NCI-H526 treated with DMSO at 0.1 percent for 48 hours (cell line): Measurements from ENCODE around the gene PHACTR3.

ENCODE experiments used
- DNase-seq: peaks from one replicate; lab custom pipeline; 2025; lab: John Stamatoyannopoulos, UW

PHACTR3 gene

DNA sequence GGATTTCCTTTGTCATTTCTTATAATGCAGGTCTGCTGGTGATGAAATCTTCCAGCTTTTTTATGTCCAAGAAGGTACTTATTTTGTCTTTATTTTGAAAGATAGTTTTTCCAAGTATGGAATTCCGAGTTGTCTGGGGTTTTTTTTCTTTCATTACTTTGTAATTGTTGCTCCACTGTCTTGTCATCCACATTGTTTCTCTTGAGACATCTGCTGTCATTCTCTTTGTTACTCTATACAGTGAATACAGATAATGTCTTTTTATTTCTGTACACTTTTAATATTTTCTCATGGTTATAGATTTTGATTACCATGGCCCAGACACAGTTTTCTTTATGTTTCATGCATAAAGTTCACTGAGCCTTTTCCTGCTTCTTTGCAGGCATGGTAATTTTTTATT, 196.0 kb downstream of the PHACTR3 start:
- DNase-seq: no peak

DNA sequence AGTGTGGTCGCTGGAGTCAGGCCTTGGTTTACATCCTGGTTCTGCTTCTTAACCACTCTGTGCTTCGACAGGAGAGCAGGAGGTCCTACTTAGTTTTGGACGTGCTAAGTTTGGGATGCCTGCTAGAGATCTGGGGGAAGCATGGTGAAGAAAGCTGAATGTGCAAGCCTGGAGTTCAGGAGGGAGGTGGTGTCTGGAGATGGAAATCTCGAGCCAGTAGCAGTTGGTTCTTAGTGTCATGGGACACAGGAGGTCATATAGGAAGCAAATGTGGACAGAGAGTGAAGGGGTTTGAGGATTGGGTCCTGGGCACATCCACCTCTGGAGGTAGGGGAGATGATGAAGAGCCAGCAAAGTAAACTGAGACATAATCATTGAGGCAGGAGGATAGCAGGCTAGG, 197.7 kb downstream of the PHACTR3 start:
- DNase-seq: no peak

DNA sequence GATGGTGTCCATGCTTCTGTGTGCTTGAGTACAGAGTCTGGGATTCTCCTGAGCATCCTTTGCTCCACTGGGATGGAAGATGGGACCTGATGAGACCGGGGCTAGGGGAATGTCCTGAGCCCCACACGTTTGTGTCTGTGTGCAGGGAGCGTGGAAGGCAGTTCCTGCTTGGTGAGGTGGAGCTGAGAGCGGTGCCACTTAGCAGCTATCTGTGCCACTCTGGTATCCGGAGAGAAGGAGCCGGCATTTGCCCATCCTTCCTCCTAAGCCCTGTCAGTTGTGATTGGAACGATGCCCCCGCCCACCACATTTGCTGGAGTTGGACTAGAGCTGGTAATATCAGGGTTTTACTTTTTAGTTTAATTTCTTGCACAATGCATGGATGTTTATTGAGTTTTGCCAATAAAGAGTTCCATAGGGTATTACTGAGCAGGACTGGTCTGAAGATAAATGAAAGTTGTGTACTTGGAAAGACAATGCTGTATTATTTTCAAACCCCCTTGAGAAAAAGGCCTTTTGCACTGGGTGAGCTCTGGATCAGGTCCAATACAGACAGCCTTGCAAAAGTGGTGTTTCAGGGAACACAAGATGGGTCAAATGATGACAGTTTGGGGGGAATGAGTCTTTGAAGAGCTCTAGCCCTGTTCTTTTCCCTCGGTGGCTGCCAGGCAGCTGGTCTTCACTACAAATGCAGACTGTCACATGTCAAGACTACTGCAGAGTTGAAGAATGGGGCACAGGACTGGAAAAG, 198.3 kb downstream of the PHACTR3 start:
- DNase-seq: no peak

DNA sequence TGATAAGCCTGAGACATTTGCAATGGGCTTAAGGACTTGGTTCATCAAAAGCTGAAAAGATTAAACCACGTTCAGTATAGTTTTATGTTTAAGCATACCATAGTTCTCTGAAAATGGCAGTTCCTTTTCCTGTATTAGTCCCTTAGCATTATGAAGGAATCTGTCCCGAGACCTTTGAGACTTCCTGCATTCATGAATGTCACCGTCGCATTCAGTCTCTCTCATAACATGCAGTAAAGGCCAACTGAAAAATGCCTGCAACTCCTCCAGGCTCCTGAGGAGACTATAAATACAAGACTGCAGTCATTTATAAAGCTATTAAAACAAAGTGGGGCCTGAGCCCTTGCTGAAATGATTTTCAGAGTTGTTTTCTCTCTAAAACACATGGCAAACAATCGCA, 200.0 kb downstream of the PHACTR3 start:
- no peak for DNase-seq

DNA sequence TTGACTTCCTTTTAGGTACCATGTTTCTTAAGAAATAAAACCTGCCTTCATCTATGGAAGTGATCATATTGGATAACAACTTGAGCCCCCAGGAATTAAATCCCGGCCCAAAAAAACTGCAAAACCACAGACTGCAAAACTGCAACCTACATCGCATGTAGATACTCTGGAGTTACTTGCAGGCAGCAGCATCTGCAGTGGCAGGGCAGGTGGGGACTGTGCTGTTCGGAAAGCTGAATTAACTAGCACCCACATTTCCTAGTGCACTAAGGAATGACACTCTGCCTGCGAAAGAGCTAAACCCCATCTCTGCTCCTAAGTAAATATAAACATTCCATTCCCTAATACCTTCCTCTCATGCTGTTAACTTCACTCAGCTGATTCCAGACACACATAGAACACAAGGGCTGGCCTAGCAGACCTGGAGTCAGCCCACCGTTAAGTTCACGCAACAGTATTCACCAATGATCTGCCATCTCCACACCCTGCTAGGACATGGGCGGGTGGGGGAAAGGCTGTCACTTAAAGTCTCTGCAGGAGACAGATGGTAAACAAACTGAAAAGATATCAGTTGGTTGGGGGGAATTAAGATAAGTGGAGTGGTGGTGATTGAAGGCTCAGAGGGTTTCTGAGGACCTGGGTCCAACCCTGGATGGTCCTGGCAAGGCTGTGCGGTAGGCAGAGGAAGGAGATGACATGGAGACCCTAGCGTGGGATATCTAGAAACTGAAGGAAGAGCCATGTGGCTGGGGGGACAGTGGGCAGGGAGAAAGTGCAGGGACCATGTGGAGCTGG, 200.7 kb downstream of the PHACTR3 start:
- DNase-seq: no peak

DNA sequence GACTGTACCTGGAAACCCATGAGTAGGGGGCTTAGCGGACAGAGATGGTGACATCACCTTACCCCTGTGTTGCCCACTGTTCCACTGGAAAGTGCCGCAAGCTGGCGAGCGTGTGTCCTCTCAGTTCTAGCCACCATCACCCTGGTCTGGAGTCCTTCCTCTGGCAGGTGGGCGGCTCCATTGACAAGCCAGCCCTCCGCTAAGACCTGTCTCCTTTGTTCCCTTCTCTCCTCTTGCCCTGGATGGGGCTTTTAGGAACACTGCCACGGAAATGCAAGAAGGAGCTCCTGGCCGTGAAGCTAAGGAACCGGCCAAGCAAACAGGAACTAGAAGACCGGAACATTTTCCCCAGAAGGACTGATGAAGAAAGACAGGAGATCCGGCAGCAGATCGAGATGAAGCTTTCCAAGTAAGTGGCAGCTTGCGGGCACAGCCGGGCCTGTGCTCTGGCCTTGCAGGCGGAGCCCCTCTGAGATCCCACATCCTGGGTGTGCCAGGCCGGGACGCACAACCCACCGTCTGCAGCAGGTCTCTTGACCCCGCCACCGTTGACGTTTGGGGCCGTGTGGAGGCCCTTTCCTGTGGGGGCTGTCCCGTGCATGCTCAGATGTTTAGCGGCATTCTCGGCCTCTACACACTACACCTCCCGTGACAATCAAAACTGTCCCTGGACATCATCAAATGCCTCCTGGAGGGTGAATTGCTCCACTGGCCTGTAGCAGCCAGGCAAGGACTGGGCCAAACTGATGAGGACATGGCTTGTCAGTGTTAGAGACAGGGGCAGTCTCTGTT, 201.6 kb downstream of the PHACTR3 start:
- DNase-seq: no peak

DNA sequence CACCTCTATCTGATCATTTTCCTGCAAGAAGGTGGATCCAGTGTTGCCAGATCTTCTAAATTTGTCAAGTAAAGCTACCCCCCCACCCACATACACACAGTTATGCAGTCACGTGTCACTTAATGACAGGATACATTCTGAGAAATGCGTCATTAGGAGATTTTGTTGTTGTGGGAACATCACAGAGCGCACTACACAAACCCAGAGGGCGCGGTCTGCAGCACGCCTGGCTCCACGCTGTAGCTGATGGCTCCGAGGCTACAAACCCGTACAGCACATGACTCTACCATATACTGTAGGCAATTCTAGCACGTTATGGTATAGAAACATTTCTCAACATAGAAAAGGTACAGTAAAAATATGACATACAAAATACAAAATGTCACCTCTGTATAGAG, 202.2 kb downstream of the PHACTR3 start:
- no peak for DNase-seq

DNA sequence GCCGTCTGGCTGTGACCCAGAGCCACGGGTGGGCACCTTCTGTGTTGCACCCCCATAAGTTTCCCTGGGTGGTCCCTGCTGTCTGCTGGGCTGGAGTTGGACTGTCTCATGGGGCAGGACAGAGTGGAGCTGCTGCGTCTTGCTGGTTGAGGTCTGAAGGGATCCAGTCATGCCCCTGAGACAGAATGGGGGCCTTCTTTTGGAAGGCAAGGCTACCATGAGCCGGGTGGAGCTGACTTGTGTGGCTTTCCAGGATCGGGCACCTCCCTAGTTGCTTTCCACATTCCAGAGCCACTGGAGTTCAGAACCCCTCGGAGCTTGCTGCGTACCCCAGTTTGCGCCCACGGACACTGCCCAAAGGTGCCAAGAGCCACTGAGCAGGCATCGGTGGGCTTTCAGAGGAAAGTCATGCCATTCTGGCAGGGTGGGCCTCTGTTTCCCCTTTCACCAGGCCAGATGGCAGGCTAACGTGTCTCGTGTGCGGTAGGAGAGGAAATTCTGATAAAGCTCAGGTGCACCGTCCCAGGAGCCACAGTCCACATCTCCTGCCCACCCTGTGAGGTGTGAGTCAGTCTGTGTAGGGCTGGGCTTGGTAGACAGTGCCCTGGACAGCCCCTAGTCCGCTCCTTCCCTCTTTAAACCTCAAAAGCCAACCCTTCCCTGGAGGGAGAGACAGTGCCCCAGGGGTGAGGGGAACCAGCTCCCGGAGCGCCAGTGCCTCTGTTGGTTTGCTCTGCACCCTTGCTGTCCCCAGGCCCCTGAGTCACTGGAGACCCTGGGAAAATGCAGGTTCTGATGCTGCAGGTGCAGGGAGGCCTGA, 203.8 kb downstream of the PHACTR3 start:
- DNase-seq: no peak

DNA sequence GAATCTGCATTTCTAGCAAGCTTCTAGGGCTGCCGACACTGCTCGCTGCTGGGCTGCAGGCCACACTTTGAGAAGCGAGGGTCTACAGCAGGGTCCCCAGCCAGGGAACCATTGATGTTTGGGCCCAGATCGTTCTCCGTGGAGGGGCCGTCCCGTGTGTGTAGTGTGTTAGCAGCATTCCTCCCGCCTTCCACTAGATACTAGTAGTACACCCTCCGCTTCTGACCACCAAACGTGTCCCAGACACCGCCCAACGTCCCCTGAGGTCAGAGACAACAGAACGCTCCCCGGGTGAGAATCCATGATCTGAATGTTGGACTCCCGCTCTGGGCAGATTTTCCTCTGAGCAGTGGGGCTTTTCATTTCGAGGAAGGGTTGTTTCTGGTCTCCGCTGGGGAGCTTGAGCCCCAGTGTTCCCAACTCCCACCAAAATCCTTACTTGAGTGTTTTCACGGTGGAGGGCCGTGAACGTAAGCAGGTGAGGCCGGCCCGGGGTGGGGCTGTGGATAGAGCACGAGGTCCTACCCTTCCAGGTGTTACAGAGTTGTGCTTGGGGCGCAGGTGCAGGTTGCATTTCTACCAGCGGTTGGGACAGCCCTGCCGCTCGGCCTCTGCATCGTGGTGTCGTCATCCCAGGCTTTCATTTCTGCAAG, 204.5 kb downstream of the PHACTR3 start:
- DNase-seq: no peak

DNA sequence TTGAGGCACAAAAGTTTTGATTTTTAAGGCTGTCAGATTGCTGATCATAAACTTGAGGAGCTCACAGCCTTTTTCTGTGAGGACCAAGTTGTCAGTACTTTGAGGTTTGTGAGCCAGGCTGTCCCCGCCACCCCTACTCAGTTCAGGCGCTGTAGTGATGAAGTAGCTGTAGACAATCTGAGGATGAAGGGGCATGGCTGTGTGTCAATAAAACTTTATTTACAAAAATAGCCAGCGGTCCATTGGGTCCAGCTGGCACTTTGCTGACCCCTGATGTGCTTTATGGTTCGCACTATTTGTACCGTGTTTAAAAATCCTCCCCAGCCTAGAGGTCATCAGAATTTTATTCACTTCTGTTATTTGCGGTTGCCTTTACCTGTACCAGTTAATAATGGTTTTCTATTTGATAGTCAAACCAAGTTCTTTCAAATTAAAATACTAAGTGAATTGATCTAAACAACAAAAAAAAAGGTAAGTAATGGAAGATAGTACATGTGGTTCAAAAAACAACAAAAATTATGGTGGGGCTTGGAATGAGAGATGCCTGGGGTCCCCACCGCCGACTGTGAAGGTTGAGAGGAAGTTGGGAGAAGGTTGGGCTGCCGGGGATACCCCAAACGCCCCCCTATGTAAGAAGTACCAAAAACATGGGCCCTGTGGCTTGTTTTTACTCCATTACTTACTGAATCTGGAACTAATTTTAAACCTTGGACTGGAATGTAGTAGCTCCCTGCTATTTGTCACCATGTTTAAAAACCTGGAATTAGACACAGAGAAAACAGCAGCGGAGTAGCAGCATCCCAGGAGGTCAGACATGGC, 205.5 kb downstream of the PHACTR3 start:
- DNase-seq: no peak

DNA sequence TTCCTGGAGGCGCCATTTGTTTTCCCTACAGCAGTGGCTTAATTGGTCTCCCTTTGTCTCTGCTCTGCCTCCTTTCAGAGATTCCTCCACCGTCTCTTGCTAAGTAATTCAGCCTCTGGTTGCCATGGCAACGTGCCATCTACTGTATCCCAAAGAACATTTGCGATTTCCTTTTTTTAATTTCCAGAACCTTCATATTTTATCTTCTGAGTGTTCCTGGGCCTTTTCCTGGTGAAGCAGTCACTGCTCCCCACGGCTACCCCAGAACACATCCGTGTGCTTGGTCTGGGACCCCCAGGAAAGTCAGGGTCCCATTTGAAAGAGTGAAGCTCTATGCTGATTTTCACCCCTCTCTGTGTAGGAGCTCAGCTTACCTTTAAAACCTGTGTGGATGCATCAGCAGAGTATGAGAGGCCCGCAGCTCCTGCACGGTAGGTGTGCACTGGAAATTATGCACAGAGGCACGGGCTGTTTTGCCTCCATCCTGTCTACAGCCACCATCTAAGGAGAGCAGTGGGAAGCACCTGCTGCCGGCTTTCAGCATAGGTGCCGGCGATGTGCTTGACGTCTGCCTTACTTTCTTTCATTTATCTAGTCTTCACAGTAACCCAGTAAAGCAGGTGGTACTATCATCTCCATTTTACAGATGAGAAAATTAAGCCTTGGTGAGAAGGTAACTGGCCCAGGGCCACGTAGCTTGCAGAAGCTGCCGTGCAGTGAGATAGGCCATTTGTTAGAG, 206.3 kb downstream of the PHACTR3 start:
- no peak for DNase-seq

DNA sequence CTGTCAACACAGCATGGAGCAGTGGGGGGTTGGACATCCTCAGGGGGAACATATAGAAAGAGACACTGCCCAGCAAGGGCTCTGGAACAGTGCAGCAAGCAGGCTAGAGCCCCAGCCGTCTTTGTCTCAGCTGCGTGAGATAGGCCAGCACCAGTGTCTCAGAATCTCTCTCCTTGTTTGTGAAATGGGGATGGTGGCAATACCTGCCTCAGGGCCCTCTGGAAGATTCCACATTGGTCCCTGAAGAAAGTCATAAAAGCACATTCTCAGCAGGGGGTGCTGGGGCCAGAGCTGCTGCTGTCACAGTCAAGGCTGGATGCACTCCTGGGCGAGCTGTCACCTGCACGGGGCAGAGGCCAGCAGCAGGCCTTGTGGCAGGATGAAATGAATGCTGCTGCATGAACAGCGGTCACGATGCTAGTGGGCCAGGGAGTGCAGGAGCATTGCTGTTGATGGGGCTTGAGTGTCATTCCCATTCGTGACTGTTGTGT, 207.4 kb downstream of the PHACTR3 start:
- DNase-seq: no peak

DNA sequence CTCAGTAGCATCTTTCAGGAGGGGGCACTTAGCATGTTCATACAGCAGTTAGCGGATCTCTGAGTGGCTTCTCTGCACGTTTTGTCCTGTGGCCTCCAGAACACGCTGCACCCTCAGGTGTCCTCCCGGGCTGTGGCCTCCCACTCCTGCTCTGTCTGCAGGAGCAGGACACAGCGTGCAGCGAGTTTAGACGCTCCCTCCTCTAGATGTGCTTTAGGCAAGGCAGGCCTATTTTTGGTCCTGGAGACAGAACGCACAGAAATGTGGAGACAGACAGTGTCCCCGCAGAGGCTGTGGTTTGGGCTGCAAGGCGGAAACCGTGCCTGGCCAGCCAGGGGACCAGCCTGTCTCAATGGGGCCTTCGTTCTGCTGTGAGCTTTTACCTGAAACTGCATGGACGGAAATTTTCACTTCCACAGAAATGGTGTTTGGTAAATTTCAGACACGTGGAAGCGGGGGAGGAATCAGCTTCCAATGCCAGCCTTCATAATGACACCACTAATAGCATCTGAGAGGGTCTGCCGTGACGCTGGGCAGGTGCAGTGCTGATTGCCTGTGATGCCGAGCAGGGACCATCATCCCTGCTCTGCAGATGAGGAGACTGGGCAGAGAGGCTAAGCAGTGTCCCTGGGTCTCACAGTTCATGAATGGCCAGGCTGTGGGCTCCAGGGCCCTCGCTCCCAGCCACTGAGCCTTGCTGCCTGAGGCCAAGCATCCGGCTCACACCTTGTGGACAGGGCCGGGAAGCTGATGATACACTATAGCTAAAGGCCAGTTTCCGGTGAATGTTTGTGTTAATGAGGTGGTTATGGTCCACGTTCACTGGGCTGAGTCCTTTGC, 208.2 kb downstream of the PHACTR3 start:
- DNase-seq: no peak

DNA sequence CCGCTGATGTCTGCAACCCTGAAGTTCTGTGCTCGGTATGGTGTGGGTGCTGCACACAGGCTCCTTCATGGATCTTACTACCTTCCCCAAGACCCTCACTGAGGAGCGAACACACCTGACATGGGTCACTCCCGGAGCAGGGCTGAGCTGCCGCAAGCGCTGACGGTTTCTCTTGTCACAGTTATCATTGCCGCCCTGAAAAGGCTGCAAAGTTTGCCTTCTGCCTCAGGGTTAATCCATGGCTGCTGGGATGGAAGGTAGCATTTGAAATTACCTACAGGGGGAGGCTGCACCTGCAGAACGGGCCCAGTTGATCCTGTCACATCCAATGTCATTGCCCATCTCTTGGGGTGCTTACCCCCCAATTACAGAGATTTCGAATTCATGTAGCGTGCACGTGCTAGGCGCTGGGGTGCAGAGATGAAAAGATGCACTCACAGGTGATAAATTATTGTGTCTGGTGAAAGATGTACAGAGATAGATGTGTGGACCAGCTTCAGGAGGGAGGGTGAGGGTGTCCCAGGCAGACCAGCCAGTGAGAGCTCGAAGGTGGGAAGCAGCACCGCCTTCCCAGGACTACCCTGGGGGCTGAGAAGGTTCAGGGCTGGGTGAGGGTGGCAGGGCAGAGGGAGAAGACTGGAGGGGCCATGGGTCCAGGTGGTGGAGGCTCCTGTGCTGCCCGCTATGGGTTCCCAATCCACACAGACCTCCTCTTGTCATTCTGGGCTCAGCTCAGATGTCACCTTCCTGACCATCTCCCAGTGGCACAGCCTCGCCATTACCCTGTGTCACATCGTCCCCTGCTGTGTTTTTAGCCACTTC, 209.0 kb downstream of the PHACTR3 start:
- DNase-seq: no peak

DNA sequence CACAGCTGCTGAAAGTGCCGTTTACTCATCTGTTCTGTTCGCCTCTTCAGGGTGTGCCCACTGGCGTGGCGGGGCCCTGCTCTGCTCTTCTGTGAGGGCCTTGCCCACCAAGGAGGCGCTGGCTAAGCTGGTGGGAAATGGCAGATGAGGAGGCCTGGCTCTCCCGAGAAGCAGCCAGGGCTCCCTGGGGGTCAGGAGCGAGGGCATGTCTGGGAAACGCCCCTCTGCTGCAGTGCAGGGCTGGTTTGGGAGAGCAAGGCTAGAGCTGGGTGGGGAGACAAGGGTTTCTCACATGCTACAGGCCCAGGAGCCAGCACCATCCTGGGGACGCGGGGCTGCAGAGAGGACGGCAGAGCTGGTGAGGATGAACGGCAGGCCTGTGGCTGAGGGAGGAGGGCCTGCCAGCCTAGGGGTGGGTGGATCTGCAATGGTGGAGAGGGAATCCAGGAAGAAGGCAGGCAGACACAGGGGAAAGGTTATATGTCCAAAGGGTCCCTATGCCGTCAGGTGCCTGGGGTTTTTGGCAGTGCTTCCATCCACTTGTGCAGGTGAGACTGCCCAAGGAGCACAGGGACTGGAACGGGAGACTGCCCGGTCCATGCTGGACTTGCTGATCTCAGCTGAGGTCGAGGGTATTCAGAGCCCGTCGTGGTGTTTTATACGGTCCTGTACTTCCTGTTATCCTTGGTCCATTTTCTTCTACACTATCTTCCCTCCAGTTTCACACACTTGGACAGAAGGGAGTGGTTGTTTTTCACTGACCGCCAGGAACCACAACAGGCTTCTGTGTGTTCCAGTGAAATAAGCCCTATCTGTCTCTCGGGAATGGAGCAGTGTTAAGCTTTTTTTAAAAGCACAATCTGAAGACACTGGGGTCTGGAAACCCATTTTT, 209.9 kb downstream of the PHACTR3 start:
- no peak for DNase-seq

DNA sequence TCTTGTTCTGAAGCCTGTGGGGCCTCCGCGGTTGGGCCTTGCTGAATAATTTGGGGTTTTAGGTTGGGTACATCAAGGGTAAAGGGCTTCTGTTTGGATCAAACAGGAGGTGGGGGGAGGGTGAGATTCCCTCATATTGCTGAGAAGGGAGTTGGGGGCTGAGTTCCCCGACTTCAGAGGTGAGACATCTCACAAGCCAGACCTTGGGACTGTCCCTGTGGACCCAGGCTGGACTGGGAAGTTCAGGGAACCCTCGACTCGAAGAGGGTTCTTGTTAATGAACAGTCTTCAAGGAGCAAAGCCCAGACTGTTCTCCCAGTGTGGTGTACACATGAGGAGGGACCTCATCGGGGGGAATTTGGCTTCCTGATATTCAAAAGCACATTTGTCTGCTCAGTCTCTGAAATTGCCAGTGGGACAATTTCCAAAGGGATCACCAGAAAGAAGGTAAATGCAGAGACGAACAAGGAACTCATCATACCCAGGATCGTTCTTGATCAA, 210.6 kb downstream of the PHACTR3 start:
- DNase-seq: no peak
